ENCODE measurements around the gene CRYGD.
"Not testable (repeated sequence)": the region's sequence is repeated elsewhere in the genome, so short reads cannot be mapped to it uniquely, and the experiment has no call there.

DNA sequence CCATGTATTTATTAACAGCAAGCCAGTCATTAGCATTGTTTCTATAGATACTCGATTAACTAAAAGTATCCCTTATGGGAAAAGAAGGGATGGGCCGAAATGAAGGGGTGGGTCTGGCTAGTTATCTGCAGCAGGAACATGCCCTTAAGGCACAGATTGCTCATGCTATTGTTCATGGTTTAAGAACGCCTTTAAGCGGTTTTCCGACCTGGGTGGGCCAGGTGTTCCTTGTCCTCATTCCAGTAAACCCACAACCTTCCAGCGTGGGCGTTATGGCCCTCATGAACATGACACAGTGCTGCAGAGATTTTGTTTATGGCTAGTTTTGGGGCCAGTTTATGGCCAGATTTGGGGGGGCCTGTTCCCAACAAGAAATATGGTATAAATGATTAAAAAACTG lies 14.0 kb upstream of the CRYGD start:
- not testable (repeated sequence) for TF ChIP-seq CTCF (conservative IDR thresholded peaks at IDR 0.05 in 1 of 2, IDR thresholded peaks at IDR 0.05 in 1 of 2; ENCODE audit: low read depth in 1 of 2, low read length in 2 of 2); EZH2 (IDR thresholded peaks at IDR 0.05; ENCODE audit: low read length, missing control alignments)

All from fibroblast of lung (primary cell).